ENCODE data around the gene PYGB.

Gene PYGB

GRCh38 chr20:25280574-25281535, 33.0 kb downstream of the PYGB start:
- no peak for TF ChIP-seq CTCF (IDR thresholded peaks at IDR 0.05; ENCODE audit: low read depth, low read length, missing control alignments)
- H3K4me3 ChIP-seq (ENCODE audit: low read depth, low read length): no peak overlapping the region
- no peak for DNase-seq (ENCODE audit: low read depth)
- in situ Hi-C loops (cut with HindIII; ENCODE audit: low sequenced_read_pairs): no loop called here

- in situ Hi-C loops (cut with HindIII; ENCODE audit: low sequenced_read_pairs): no loop called here
- no peak for TF ChIP-seq CTCF (IDR thresholded peaks at IDR 0.05; ENCODE audit: low read depth, low read length, missing control alignments)
- no peak for DNase-seq (ENCODE audit: low read depth)
- H3K4me3 ChIP-seq (ENCODE audit: low read depth, low read length): no peak overlapping the region
These were observed 33.7 kb downstream of the PYGB start for GRCh38 chr20:25281541-25281991.

- no peak for TF ChIP-seq CTCF (IDR thresholded peaks at IDR 0.05; ENCODE audit: low read depth, low read length, missing control alignments)
- no peak overlapping the region for H3K4me3 ChIP-seq (ENCODE audit: low read depth, low read length)
- in situ Hi-C loops (cut with HindIII; ENCODE audit: low sequenced_read_pairs): no loop called here
- DNase-seq (ENCODE audit: low read depth): no peak
These were observed 34.3 kb downstream of the PYGB start for GRCh38 chr20:25282034-25282781.

- no peak for TF ChIP-seq CTCF (IDR thresholded peaks at IDR 0.05; ENCODE audit: low read depth, low read length, missing control alignments)
- in situ Hi-C loops (cut with HindIII; ENCODE audit: low sequenced_read_pairs): no loop called here
- no peak overlapping the region for H3K4me3 ChIP-seq (ENCODE audit: low read depth, low read length)
- no peak for DNase-seq (ENCODE audit: low read depth)
These were observed 34.9 kb downstream of the PYGB start for GRCh38 chr20:25282796-25283195.

GRCh38 chr20:25283221-25283951, 35.5 kb downstream of the PYGB start:
- DNase-seq (ENCODE audit: low read depth): no peak
- H3K4me3 ChIP-seq (ENCODE audit: low read depth, low read length): no peak overlapping the region
- in situ Hi-C loops (cut with HindIII; ENCODE audit: low sequenced_read_pairs): no loop called here
- TF ChIP-seq CTCF (IDR thresholded peaks at IDR 0.05; ENCODE audit: low read depth, low read length, missing control alignments): no peak

GRCh38 chr20:25284131-25284601, 36.3 kb downstream of the PYGB start:
- TF ChIP-seq CTCF (IDR thresholded peaks at IDR 0.05; ENCODE audit: low read depth, low read length, missing control alignments): no peak
- no peak for DNase-seq (ENCODE audit: low read depth)
- no peak overlapping the region for H3K4me3 ChIP-seq (ENCODE audit: low read depth, low read length)
- in situ Hi-C loops (cut with HindIII; ENCODE audit: low sequenced_read_pairs): no loop called here
